ENCODE measurements around the gene GNB1L. TPM values are rescaled to one million over a fixed set of nuclear protein-coding genes. Genes with fewer than 3 reads are reported as not detected.

The GNB1L gene
- total RNA-seq, 4 donors from 2014 or later = 4.8 to 8.7 (median 7.4) TPM

- Histone ChIP-seq H3K4me1 (peaks cover 0 to 52% (median 14%) of the 10 kb centered on the region in 3 donors), H3K36me3 (no peaks in the 10 kb centered on the region), H3K27me3 (peaks cover 95% of the 10 kb centered on the region), H3K9me3 (no peaks in the 10 kb centered on the region), H3K27ac (no peak overlapping the region), H3K4me3 (peak overlapping the region in 1 of 2 donors; percentile 37)
- TF ChIP-seq POLR2A (IDR thresholded peaks at IDR 0.05) (no peak), CTCF (IDR thresholded peaks at IDR 0.05) (no peak), POLR2AphosphoS5 (IDR thresholded peaks at IDR 0.05) (no peak), EP300 (IDR thresholded peaks at IDR 0.05) (no peak)
- WGBS, 2 donors (ENCODE audit: low coverage in 1 of 2) = no CpG with 5 or more reads among the region's 117 CpGs
- ATAC-seq = no peak
These were observed 93.5 kb downstream of the GNB1L start for GRCh38 chr22:19760951-19761724.

- Histone ChIP-seq H3K36me3 (no peaks in the 10 kb centered on the region), H3K27me3 (peaks cover 95% of the 10 kb centered on the region), H3K4me3 (peak within 1 kb of the TSS in 1 of 2 donors; percentile 37), H3K9me3 (no peaks in the 10 kb centered on the region), H3K27ac (no peak within 1 kb of the TSS), H3K4me1 (peaks cover 0 to 52% (median 20%) of the 10 kb centered on the region in 3 donors)
- WGBS, 2 donors (ENCODE audit: low coverage in 1 of 2) = 9 to 15% methylated on average over 7 to 20 of the region's 79 CpGs
- TF ChIP-seq POLR2AphosphoS5 (IDR thresholded peaks at IDR 0.05) = no peak
- ATAC-seq = no peak
These were observed 94.4 kb downstream of the GNB1L start, which contains the start of gene TBX1 for GRCh38 chr22:19760058-19760950. Gene TBX1 (plus strand): TSS chr22:19760778. CDS start chr22:19760844, 66 bp downstream.

- ATAC-seq = no peak
- H3K36me3 ChIP-seq = no peaks in the 10 kb centered on the region
- no peak overlapping the region for H3K27ac ChIP-seq
- 7 to 15% methylated on average over 5 of the region's 43 CpGs for WGBS, 2 donors (ENCODE audit: low coverage in 1 of 2)
- peaks cover 95% of the 10 kb centered on the region for H3K27me3 ChIP-seq
- peaks cover 0 to 57% (median 23%) of the 10 kb centered on the region in 3 donors for H3K4me1 ChIP-seq
- TF ChIP-seq EP300 (IDR thresholded peaks at IDR 0.05) (no peak), CTCF (IDR thresholded peaks at IDR 0.05) (no peak), POLR2A (IDR thresholded peaks at IDR 0.05) (no peak), POLR2AphosphoS5 (IDR thresholded peaks at IDR 0.05) (no peak)
- no peaks in the 10 kb centered on the region for H3K9me3 ChIP-seq
- peak overlapping the region in 1 of 2 donors; percentile 37 for H3K4me3 ChIP-seq
These were observed 95.1 kb downstream of the GNB1L start for GRCh38 chr22:19759427-19760057.

GRCh38 chr22:19758896-19759426 is 95.7 kb downstream of the GNB1L start:
- no peak for TF ChIP-seq POLR2AphosphoS5 (IDR thresholded peaks at IDR 0.05)
- no peak for TF ChIP-seq CTCF (IDR thresholded peaks at IDR 0.05)
- TF ChIP-seq POLR2A (IDR thresholded peaks at IDR 0.05) = no peak
- no peak for TF ChIP-seq EP300 (IDR thresholded peaks at IDR 0.05)
- H3K27ac ChIP-seq = no peak overlapping the region
- H3K4me3 ChIP-seq = peak overlapping the region in 1 of 2 donors; percentile 37
- H3K4me1 ChIP-seq = peaks cover 0 to 58% (median 23%) of the 10 kb centered on the region in 3 donors
- no peaks in the 10 kb centered on the region for H3K9me3 ChIP-seq
- ATAC-seq = no peak
- peaks cover 95% of the 10 kb centered on the region for H3K27me3 ChIP-seq
- H3K36me3 ChIP-seq = no peaks in the 10 kb centered on the region
- no CpG with 5 or more reads among the region's 21 CpGs for WGBS, 2 donors (ENCODE audit: low coverage in 1 of 2)

Data from gastroesophageal sphincter (tissue), 4 donors.